Thoracic aorta (tissue), 2 donors: Measurements from ENCODE around the gene KERA. TPM values are rescaled to one million over a fixed set of nuclear protein-coding genes. Genes with fewer than 3 reads are reported as not detected.

Experiments
- ATAC-seq: fragments of 150-250 bp; one replicate; pipeline ENCODE4 v1.8.0; 2017; ENCODE audit warnings: low read depth; ENCODE audit not compliant: insufficient number of reproducible peaks, low FRiP score
- DNase-seq: peaks from one replicate; pipeline ENCODE4 v3.0.0-alpha.2; 2020; ENCODE audit warnings: low spot score
- H3K27ac ChIP-seq, 2 donors: fragments of 200-600 bp; sonication (generic); 1 replicate in 1 of 2; 2 replicates in 1 of 2; pipeline ENCODE4 v1.5.1; 2016; ENCODE audit warnings: mild to moderate bottlenecking in 2 of 2, moderate library complexity in 2 of 2
- H3K27me3 ChIP-seq: fragments of 200-600 bp; sonication (generic); replicated peaks from 2 replicates; pipeline ENCODE4 v1.6.0; 2016; ENCODE audit warnings: mild to moderate bottlenecking; ENCODE audit not compliant: insufficient read depth
- H3K36me3 ChIP-seq: fragments of 200-600 bp; sonication (generic); one replicate; pipeline ENCODE4 v1.5.1; 2016
- H3K4me1 ChIP-seq, 2 donors: fragments of 200-600 bp; sonication (generic); 1 replicate in 1 of 2; 2 replicates in 1 of 2; pipeline versions ENCODE4 v1.5.1 to v1.6.0; 2016; ENCODE audit warnings: low read depth in 2 of 2, mild to moderate bottlenecking in 1 of 2; ENCODE audit not compliant: control insufficient read depth in 1 of 2
- H3K4me3 ChIP-seq: fragments of 200-600 bp; sonication (generic); 2 replicates; pipeline ENCODE4 v1.5.1; 2016; ENCODE audit warnings: mild to moderate bottlenecking
- H3K9me3 ChIP-seq: fragments of 200-600 bp; sonication (generic); 2 replicates; pipeline ENCODE4 v1.5.1; 2016
- CTCF ChIP-seq: fragments of 200-600 bp; sonication (generic); IDR thresholded peaks from one replicate; pipeline ENCODE4 v1.5.1; 2019; ENCODE audit warnings: antibody characterized with exemption
- total RNA-seq, 2 donors: library from RNA; depleted of rRNA; stranded (reverse); fragments of >200 nt; gene quantifications; one replicate each; pipeline versions ENCODE4 v1.1.0 to v1.2.3, GENCODE V29; 2016

KERA gene
- total RNA-seq, 2 donors from 2014 or later = not detected

- ATAC-seq (no peak), DNase-seq (no peak)
- Histone ChIP-seq H3K4me1 (peaks cover 0 to 8% of the 10 kb centered on the region in 2 donors), H3K27ac (no peak overlapping the region), H3K27me3 (no peaks in the 10 kb centered on the region), H3K4me3 (no peak overlapping the region), H3K9me3 (no peaks in the 10 kb centered on the region), H3K36me3 (no peaks in the 10 kb centered on the region)
- TF ChIP-seq CTCF = no peak
These were observed 3.7 kb downstream of the KERA start for GRCh38 chr12:91053951-91054715.

- peaks cover 0 to 8% of the 10 kb centered on the region in 2 donors for H3K4me1 ChIP-seq
- H3K4me3 ChIP-seq = no peak overlapping the region
- TF ChIP-seq CTCF = no peak
- DNase-seq (no peak), ATAC-seq (no peak)
- no peak overlapping the region for H3K27ac ChIP-seq
- no peaks in the 10 kb centered on the region for H3K36me3 ChIP-seq
- no peaks in the 10 kb centered on the region for H3K27me3 ChIP-seq
- no peaks in the 10 kb centered on the region for H3K9me3 ChIP-seq
These were observed 5.8 kb downstream of the KERA start for GRCh38 chr12:91052026-91052425.

- Histone ChIP-seq H3K4me3 (no peak overlapping the region), H3K27ac (no peak overlapping the region), H3K36me3 (no peaks in the 10 kb centered on the region), H3K9me3 (no peaks in the 10 kb centered on the region), H3K27me3 (no peaks in the 10 kb centered on the region), H3K4me1 (no peaks in the 10 kb centered on the region)
- TF ChIP-seq CTCF = no peak
- ATAC-seq (no peak), DNase-seq (no peak)
These were observed 13.2 kb downstream of the KERA start for GRCh38 chr12:91044586-91044985.

- Histone ChIP-seq H3K4me3 (no peak overlapping the region), H3K27ac (no peak overlapping the region), H3K9me3 (no peaks in the 10 kb centered on the region), H3K4me1 (no peaks in the 10 kb centered on the region), H3K27me3 (no peaks in the 10 kb centered on the region), H3K36me3 (no peaks in the 10 kb centered on the region)
- no peak for TF ChIP-seq CTCF
- DNase-seq = no peak
- no peak for ATAC-seq
These were observed 14.4 kb downstream of the KERA start for GRCh38 chr12:91043408-91043807.

GRCh38 chr12:91040096-91040755 lies 17.6 kb downstream of the KERA start:
- no peak overlapping the region for H3K27ac ChIP-seq
- ATAC-seq = no peak
- no peaks in the 10 kb centered on the region for H3K4me1 ChIP-seq
- no peaks in the 10 kb centered on the region for H3K9me3 ChIP-seq
- no peak for TF ChIP-seq CTCF
- no peaks in the 10 kb centered on the region for H3K36me3 ChIP-seq
- no peak for DNase-seq
- no peak overlapping the region for H3K4me3 ChIP-seq
- H3K27me3 ChIP-seq = no peaks in the 10 kb centered on the region
